HG03045 (cell line): Measurements from ENCODE around the gene CFAP90.

Experiments used
- ATAC-seq: cut with Tn5 transposase; IDR thresholded peaks from one replicate; pipeline ENCODE4 v1.9.1; 2021; ENCODE audit warnings: mild to moderate bottlenecking, moderate library complexity; ENCODE audit not compliant: unreplicated experiment

The CFAP90 gene

DNA sequence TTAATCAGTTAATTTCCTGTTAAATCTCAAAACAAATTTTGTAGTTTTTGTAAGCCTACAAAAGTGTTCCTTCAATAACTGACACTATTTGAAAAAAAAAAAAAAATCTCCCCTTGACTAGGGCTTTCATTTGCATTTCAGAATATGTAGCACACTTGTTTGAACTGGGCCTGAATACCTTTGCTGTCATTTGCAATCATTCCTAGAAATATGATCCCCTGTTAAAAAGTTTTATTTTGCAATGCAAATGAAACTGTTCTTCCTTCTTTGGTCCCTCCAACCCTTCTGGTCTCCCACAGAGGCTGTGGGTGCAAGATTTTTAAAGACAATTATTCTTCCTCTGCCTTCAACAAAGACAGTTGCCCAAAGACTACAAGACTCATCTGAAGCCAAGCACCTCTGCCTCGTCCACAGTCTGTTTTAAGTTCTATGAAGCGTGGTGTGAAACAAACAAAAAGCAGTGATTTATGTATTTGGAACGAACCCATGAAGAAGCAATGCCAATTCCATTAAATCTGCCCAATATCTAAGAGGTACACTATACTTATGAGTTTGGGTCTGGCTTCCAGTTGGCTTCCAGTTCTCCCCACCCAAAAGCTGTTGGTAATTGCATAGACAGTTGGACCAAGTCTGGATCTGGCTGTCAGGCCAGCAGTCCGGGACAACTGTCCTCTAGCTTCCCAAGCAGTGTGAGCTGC, 66.1 kb downstream of the CFAP90 start:
- ATAC-seq = no peak

DNA sequence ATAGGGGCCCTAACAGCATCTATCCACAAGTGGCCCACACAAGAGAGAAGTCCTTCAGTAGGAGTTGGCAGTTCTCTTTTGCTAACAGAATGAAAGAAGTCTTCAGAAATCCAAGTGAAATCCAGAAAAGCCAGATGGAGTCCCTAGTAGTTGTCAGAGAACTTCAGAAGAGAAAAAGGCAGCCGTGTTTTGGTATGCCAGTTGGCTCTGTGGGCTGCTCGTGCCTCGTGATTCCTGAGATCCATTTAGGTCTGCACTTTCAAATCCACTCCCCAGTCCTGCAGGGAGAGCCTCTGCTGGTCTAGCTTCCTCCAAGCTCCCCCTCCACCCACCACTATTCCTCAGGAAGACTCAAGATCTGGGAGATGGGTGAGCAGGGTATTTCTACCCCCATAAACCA, 69.0 kb downstream of the CFAP90 start:
- ATAC-seq = no peak
